Measurements from ENCODE around the gene SMG6. TPM values are rescaled to one million over a fixed set of nuclear protein-coding genes. Genes with fewer than 3 reads are reported as not detected.

Gene SMG6
- total RNA-seq, 1 donor from 2014 or later: 19.4 TPM

DNA sequence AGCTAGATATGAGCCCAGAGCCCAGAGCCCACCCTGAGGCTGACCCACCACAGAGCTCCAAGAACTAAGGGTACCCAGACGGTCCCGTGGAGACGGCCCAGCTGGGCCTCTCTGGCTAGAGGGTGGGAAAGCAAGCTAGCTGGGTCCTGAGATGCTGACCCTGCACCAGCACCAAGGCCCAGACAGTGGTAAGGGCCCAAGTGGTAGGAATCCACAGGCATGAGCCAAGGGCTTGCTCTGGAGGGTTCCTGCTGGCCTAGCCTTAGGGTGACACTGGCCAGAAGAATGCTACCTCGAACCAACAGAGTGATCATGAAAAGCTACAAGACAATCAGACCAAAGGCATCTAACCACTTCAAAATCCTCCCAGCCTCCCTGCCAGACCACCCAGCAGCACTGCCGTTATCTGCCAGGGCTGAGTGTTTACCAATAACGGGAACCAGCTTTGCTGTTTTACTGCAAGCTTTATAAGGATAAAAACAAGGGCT, 235.5 kb downstream of the SMG6 start:
- no peak overlapping the region for H3K4me3 ChIP-seq (ENCODE audit: low read depth, low read length)
- TF ChIP-seq, protein P1, sequence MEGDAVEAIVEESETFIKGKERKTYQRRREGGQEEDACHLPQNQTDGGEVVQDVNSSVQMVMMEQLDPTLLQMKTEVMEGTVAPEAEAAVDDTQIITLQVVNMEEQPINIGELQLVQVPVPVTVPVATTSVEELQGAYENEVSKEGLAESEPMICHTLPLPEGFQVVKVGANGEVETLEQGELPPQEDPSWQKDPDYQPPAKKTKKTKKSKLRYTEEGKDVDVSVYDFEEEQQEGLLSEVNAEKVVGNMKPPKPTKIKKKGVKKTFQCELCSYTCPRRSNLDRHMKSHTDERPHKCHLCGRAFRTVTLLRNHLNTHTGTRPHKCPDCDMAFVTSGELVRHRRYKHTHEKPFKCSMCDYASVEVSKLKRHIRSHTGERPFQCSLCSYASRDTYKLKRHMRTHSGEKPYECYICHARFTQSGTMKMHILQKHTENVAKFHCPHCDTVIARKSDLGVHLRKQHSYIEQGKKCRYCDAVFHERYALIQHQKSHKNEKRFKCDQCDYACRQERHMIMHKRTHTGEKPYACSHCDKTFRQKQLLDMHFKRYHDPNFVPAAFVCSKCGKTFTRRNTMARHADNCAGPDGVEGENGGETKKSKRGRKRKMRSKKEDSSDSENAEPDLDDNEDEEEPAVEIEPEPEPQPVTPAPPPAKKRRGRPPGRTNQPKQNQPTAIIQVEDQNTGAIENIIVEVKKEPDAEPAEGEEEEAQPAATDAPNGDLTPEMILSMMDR (conservative IDR thresholded peaks at IDR 0.05; ENCODE audit: low read depth, low read length): no peak
- DNase-seq (ENCODE audit: low read depth): no peak

DNA sequence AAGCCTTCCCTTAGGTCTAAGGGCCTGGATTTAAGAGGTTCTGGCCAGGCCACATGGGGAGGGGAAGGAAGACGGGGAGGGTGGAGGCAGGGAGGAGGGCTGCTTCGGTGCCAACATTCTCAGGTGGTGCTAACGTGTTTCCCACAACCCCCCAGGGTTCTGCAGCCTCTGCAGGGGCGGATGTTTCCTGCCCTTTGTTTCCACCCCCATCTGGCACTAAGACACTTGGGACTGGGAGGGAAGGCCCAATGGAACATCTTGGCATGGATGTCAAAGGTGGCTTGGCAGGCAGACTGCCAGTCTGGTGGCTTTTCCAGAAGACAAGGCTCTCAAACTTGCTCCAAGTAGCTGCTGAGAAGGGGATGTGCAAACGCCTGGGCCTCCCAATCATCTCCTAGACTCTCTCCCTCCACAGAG, 236.0 kb downstream of the SMG6 start:
- TF ChIP-seq, protein P1 (conservative IDR thresholded peaks at IDR 0.05; ENCODE audit: low read depth, low read length): no peak
- no peak for DNase-seq (ENCODE audit: low read depth)

DNA sequence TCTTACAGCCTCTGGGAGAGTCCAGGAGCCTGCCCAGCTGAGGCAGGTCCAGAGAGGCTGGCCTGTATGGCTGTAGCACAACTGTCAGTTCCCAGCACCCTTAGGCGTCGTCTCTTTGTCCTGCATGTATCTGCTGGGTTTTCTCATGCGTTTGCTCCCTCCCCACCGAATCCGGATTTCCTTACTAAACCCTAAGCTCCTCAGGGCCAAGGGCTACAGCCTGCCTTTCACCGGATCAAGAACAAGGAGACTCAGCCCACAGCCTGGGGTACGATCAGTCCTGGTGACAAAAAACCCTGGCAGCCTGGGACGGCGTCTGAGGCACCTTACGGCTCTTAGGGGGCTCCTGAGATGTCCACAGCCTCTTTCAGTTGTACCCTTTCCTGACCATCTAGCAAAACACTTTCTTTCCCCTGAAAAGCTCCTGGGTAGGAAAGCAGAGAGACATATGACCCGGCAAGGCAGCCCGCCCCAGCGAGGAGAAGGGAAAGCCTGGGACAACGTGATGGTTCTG, 236.5 kb downstream of the SMG6 start:
- no peak for DNase-seq (ENCODE audit: low read depth)
- TF ChIP-seq, protein P1 (conservative IDR thresholded peaks at IDR 0.05; ENCODE audit: low read depth, low read length): no peak

More for the DNA sequence above, 236.0 kb downstream of the SMG6 start:
- no peak overlapping the region for H3K4me3 ChIP-seq (ENCODE audit: low read depth, low read length)

DNA sequence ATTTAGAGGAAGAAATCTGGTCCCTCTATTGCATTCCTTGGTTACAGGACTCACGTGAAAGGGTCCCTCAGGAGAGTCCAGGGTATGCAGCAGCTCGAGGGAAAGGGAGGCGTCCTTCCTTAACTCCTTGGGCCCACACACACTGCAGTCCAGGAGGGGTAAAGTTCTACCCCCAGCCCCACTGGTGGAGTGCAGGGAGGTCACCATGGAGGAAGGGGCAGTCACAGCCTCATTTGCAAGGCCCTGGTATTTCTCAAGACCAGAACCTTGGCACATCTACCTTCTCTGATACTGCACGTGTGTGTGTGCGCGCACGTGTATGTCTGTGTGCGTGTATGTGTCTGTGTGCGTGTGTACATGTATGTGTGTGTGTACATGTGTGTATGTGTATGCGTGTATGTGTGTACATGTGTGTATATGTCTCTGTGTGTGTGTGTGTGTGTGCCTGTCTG, 237.6 kb downstream of the SMG6 start:
- no peak for DNase-seq (ENCODE audit: low read depth)
- no peak overlapping the region for H3K4me3 ChIP-seq (ENCODE audit: low read depth, low read length)
- TF ChIP-seq, protein P1 (conservative IDR thresholded peaks at IDR 0.05; ENCODE audit: low read depth, low read length): no peak

More for the DNA sequence above, 236.5 kb downstream of the SMG6 start:
- no peak overlapping the region for H3K4me3 ChIP-seq (ENCODE audit: low read depth, low read length)

DNA sequence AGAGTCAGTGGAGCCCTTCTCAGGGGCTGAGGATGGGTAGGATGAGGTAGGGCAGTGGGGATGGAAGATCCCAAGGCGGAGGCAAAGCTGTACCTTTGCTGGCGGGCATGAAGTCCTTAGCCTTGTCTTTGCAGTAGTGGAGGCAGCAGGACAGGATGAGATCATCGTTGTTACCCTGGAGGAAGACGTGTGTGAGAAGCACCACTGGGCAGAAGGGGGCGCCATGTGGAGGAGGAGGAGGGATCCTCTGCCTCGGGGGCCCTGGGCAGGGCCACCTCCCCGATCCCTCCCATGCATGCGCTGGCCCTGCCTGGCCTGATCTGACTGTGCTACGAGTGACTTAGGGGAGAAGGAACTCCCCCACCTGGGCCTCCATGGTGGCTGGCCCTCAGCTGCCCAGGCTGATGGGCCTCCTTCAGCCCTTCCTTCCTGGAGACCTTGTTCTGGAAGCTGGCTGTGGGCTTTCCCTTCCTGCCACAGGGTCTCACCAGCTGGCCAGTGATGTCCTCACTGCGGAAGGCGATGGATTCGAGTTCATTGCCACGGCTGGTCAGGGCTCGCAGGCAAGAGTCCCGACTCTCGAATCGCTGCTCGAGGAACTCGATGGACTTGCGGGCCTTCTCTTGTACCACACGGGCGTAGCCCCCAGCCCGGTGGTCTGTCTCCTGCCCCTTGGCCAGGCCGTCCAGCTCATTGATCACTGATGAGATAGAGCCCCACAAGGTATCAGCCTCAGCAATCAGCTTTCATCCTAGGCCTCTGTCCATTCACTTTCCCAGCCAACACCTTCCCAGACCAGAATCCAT, 238.4 kb downstream of the SMG6 start:
- no peak for DNase-seq (ENCODE audit: low read depth)
- no peak overlapping the region for H3K4me3 ChIP-seq (ENCODE audit: low read depth, low read length)
- TF ChIP-seq, protein P1 (conservative IDR thresholded peaks at IDR 0.05; ENCODE audit: low read depth, low read length): peak; percentile 44

DNA sequence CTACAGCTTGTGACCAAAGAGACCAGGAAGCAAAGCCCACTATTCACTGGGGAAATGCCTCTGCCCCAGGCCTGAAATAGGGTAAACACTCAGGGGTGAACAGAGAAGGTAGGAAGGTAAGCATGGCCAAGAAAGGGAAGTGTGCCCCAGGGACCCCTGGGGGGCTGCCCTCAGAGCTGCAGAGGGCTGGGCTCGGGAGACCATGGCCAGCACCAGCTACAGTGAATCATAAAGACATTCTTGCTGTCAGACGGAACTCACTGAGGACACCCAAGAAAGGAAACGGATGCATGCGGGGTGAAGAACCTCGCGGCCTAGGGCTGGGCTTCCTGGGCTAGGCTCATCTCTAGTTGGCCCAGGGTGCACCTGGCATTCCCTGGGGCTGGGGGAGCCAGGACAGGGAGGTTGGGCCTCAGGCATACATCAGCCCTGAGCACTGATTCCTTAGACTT, 239.0 kb downstream of the SMG6 start:
- no peak overlapping the region for H3K4me3 ChIP-seq (ENCODE audit: low read depth, low read length)
- TF ChIP-seq, protein P1 (conservative IDR thresholded peaks at IDR 0.05; ENCODE audit: low read depth, low read length): no peak
- DNase-seq (ENCODE audit: low read depth): no peak
